ENCODE results near the gene BICC1.

BICC1 gene

DNA sequence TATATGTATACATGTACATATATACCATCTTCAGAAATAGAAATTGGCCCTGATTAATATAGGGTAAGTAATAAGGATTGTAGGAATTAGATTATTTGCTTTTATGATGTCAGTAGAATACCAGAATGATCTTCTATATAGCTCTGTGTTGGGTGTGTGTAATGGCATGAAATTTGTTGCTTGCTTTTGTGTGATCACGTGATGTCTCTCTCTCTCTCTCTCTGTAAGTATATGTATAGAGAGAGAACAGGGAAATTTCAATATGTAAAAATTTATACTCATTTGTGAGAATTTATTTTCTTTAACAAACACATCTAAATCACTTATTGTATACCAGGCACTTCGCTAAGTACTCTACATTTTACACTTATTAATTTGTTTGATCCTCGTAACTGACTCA is 272.7 kb downstream of the BICC1 start:
- DNase-seq = no peak

DNA sequence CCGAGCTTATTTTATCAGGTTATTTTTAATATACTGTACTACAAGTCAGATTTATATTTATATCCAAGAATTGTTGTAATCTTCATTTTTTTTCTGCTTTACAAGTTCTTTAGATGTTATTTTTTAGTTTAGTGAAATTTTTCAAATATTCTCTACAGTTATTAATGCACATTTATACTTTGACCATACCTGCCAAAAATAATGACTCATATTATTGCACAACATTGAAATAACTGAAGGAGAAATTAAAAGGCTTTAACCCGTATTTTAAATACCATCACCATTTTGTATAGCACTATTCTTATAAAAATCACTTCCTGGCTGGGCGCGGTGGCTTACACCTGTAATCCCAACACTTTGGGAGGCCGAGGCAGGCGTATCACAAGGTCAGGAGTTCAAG is 278.5 kb downstream of the BICC1 start:
- no peak for DNase-seq

DNA sequence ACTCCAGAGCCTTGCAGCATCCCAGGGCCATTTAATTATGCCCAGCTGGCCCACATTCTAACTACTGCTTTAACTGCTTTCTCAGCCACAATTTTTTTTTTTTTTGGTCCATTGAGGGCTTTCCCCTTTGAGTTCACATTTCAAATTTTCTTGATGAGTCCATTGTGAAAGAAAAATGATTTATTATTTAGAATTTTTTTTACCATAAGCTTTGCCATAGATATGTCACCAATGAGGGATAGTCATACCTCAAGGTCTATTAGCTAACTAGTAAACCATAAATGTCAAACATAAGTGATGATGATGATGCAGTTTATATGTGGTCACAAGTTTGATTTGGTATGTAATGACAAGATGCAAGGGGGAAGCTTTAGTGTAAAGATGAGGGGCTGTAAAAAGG is 282.9 kb downstream of the BICC1 start:
- DNase-seq = no peak

DNA sequence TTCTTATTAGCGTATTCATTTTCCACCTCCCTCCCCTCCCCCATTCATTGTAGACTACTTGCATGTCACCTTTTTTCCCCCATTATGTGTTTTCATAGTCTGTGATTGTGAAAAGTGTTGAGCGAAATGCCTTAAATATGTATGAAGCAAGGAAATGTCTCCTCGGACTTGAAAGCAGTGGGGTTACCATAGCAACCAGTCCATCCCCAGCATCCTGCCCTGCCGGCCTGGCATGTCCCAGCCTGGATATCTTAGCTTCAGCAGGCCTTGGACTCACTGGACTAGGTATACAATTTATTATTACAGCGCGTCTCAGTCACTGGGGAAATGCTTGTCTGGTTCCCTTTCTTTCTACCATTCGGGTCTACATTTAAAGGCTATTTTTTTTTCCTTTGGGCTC is 283.6 kb downstream of the BICC1 start:
- DNase-seq = no peak

DNA sequence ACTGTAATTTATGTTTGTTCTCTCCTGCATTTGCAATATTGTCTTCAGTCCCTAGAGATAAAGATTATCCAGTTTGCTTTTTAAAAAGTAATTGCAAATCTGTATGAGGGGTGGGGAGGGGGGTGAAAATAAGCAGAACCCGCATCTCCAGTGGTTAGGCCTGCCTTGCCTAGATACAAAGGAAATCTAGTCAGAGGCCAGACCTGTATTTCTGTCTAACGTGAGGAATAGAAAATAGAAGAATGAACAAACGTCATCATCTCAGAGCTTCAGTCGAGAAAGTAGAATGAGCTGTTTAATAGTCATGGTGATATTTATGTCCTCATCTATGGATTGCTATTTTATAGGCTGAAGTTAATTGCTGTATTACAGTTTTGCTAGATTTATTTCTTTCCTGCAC is 284.2 kb downstream of the BICC1 start:
- DNase-seq = no peak

DNA sequence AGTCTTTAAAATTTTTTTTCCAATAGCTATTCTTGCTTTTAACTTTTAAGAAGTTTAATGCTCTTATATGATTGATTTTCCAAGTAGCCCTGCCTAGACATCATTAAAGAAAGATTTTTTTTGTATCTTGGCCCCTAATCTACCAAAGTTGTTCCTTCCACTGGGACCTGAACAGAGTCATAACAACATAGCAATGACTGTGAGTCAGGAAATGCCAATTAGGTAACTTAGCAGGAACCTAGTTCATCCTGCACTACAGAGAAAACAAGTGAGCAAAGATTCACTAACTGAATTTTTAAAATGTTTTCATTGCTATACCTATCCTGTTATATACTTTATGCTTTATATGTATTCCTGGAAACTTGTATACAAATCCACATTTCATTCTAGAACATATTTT is 284.7 kb downstream of the BICC1 start:
- no peak for DNase-seq

DNA sequence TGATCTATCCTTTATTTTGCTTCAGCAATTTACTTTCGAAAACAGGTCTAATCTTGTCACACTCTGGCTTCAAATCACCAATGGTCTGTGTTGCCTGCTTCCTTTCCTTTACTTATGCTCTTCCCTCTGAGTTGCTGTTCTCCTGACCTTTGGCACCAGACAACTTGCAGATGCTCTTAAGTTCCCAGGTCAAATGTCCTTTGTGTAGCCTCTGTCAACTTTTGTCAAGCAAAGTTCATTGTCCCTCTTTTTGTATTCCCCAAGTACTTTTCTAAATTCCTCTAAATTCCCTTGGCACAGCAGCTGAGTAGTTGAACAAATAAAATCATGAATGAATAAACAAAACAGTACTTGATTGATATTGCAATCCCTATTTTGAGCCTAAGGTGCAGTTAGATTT is 289.4 kb downstream of the BICC1 start:
- DNase-seq = no peak

DNA sequence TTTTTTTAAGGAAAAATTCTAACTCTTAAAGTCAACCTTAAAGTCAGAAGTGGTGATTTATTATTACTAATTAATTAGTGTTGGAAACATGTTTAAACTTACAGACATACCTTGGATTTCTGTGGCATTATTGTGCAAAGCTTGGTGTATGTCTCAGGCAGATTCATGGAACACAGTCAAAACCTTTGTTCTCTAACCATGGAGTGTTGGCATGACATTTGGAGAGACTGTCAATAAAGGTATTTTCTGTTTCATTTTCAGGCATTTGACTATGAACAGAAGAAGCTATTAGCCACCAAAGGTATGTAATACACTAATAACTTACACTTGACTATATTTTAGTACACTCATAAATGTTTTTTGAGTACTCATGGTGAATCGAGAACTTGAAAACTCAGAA is 293.7 kb downstream of the BICC1 start:
- no peak for DNase-seq

DNA sequence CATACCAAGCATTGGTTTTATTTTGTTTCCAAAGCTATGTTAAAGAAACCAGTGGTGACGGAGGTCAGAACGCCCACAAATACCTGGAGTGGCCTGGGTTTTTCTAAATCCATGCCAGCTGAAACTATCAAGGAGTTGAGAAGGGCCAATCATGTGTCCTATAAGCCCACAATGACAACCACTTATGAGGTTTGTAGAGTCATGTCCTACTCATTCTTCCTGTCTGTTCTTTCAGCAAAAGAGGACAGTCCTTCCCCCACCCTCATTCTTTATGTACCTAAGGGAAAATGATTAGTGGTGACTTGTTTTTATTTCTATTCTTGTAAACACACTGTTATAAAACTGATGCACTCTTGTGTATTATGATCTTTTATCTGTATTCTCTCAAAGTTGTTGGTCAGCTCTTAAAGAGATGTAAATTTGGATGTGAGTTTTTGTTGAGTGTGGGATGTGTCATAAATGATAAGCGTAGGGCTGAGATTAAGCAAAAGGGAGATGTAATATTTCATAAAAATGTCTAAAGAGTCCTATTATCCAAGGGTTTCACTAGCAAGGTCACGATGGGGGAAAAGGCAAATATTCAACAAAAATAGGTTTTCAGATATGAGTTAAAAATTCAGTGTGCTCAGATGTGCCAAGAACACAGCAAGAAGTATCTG is 294.4 kb downstream of the BICC1 start:
- no peak for DNase-seq

DNA sequence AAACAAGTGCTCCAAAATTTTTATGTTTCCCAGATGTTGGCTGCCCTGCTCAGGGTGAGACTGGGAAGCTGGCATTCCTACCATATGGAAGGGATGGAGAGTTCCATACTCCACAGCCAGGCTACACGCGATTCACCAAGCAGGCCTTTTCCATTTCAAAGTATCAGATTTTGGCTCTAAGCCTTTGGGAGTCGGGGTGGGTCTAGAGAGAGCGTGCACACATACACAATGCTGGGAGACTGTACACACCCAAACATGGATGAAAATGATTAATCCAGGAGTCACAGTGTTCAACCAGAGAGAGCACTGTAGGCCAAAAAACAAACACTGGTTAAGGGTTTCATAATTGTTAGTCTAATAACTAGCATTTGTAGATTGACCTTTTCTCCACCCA is 295.0 kb downstream of the BICC1 start:
- DNase-seq = no peak

DNA sequence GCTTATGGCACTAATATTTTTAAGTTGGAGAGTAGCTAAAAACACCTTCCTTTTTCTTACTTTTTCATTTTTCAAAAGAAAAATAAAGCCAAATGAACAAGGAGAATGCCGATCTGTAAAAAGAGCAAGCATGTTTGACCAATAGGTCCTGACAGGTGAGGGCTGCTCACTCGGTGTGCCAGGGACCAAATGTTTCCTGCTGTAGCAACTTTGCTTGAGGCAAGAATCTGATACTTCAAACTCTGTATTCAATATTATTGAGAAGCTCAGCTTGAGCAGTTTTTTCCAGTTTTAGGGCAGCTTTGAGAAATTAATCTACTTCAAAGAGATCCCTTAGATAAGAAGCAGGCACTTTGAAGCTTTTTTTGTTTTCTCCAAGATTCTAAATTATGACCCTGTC is 298.1 kb downstream of the BICC1 start:
- no peak for DNase-seq

DNA sequence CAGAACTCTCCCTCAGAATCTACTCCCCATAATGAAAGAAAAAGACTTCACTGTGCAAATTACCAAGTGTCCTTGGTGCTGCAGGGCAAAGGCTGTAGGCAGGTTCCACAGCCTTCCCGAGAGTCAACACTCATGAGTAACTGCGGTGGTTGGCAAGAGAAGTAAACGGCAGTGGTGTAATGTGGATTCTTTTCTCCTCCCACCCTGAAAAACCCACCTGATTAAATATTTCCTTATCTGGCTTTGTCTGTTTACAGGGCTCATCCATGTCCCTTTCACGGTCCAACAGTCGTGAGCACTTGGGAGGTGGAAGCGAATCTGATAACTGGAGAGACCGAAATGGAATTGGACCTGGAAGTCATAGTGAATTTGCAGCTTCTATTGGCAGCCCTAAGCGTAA is 300.9 kb downstream of the BICC1 start:
- no peak for DNase-seq

DNA sequence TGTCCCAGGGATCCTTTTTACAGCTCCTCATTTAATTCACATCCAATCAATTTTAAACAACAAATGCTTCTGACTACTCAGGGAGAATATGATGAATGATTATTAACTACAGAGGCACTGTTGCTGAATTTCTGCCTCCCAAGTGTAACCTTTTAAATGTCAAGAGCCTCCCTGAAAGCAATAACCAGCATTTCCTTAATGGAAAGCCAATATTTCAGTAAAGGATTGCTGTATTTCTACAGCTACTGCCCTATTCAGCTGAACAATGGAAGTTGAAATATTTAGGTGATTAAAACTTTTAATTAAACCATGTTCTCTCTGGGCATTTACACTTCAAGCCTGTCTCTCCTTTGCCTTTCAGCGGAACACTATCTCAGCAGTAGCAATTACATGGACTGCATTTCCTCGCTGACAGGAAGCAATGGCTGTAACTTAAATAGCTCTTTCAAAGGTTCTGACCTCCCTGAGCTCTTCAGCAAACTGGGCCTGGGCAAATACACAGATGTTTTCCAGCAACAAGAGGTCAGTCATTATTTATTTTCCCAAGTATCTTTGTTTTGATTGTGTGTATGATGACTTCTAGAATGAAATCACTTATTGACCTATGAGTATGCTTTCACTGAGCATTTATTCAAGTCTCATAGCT is 304.7 kb downstream of the BICC1 start:
- DNase-seq = no peak

DNA sequence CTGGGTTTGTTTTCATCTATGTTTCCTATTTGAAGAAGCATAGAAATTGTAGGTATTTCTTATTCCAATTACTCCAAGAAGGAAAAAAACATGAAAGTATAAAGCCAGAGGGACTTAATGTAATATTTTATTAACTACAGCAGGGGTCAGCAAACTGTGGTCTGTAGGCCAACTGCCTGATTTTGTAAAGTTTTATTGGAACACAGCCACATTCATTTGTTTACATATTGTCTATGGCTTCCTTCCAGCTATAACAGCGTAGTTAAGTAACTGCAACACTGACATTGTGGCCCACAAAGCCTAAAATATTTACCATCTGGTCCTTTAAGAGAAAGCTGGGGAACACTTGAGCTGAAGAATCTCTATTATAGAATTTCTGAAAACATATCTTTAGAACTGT is 306.2 kb downstream of the BICC1 start:
- DNase-seq = no peak

DNA sequence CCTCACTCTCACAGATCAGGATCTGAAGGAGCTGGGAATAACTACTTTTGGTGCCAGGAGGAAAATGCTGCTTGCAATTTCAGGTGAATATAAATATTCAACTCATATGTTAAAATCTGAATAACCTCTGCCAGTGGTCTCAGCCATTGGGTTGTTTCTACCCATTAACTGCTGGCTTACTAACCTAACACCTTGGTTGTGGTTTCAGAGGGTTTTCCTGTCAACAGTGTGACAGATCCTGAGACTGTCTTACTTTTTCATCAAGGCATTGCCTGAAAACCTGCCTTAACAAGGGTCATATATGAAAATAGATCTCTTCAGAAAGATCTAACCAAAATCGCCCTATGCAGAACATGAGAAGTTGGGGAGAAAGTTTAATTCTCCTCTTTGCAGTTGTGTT is 307.7 kb downstream of the BICC1 start:
- no peak for DNase-seq

DNA sequence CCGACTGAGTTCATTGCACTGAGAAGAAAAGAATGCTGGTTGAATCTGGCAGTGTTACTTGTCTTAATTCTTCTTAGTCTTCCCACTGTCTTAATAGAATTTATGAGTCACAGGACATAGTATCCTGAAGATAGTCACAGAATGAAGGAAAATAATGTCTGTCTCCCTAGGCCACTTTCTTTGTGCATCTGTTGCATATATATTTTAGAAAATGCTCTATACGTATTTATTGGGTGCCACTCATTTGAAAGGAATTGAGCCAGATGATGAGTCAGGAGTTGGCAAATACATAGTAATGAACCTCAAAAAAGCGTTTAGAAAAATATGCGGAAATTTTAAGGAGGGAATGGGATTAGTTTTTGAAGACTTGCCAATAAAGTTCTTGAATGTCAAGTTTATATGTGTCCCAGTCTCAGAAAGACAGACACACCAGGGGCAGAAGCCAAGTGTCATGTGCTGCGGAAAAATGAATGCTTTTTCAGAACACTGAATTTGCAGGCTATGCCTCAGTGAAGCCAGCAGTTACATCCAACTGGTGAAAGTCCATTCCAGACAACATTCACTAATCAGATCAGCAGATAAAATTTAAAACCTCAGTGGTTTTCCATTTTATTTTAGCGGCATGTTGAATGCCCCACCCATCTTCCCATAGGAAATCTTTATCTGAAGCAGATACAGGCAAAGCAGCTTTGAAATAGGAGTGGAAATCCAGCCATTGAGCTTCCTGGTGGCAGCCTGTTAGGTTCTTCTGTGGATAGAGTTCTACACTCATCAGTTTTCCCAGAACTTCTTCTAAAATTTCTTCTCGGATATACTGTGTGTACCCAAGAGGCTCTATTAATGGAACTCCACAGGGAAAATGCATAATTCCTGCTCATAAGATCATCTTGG is 308.4 kb downstream of the BICC1 start:
- DNase-seq = no peak

DNA sequence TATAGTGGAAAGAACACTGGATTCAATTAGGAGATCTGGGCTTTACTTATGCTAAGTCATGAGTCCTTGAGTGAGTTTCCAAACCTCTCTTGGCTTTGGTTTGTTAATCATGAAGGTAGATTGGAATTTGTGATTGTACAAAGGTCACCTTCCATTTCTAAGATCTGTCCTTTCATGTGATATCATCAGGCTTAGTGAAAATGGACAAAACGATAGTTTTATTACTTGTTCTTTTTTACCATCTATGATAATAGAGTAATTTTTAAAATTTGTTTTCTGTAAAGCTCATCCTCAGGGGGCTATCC is 309.0 kb downstream of the BICC1 start:
- DNase-seq = no peak

DNA sequence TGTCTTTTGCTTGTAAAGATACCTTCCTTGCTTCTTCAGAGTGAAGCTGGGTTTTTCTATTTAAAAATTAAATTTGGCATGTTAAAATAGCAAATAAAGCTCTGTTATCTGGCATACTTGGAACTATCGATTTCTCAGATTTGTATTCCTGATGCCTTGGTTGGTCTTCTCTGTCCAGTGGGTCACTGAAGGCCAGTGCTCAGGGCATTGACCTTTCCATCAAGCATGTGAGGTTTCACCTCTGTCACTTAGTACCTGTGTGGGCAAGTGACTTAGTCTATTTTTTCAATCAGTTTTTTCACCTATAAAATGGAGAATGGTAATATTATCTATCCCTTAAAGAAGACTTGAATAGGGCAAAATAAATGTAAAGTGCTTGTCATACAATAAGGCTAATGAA is 311.3 kb downstream of the BICC1 start:
- DNase-seq = no peak

DNA sequence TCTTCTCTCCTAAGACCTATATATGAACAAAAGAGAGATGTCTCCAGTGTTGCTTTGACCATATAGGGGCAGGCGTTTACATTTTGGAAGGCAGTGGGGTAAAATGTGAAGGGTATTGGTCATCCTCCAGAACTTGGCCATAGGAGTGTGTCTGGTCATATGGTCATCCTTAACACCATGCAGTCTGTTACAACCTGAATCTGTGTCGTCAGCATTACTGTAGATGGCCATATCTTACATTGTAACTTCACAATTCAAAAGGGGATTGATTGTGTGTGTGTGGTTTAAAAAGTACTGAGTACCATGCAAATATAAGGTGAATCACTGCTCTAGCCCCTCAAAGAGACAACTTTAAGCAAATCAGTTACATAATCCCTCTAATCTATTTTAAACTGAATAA is 311.7 kb downstream of the BICC1 start:
- no peak for DNase-seq

DNA sequence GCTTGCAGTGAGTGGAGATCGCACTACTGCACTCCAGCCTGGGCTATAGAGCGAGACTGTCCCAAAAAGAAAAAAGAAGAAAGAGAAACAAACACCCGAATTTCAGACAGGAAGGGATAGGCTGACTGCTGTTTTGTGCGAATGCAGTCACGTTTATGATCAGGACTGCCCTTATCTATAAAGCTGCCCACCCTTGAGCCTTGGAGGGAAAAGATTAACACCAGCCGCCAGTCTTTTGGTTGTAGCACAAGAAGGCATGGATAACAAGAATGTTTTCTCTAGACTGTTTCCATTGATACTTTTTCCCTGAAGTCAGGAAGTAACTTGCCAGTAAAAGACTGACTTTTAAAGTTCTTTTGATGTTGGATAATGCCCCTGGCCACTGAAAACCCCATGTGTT is 314.0 kb downstream of the BICC1 start:
- DNase-seq = no peak

DNA sequence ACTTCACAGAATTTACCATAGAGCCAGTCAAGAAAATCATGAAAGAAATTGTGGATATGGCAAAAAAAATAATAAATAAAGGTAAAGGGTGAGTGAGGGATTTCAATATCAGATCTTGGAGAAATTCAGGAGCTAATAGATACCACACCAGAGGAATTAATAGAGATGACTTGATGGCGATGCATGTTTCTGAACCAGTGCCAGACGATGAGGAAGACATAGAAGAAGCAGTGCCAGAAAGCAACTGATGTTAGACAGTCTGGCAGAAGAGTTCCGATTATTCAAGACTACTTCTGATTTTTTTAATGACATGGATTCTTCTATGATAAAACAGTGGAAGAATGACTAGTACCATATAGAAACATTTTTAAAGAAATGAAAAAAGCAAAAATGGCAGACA is 314.7 kb downstream of the BICC1 start:
- no peak for DNase-seq

DNA sequence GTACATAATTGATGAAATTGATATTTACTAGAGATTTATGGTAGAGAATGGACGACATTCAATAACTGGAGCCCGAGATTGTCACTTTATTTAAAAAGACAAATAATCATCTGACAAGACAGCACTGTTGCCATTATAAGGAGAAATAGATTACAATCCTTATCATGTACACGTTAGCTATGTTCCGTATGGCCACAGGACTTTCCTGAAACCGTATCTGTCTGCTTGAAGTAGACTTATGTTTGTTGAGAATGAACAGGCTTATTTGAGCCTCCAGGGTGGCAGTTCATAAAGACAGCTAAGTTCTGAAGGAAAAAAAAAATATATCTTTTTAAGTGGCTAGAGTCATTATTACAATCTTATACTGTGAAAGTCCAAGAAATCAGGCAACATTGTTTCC is 317.2 kb downstream of the BICC1 start:
- DNase-seq = no peak

DNA sequence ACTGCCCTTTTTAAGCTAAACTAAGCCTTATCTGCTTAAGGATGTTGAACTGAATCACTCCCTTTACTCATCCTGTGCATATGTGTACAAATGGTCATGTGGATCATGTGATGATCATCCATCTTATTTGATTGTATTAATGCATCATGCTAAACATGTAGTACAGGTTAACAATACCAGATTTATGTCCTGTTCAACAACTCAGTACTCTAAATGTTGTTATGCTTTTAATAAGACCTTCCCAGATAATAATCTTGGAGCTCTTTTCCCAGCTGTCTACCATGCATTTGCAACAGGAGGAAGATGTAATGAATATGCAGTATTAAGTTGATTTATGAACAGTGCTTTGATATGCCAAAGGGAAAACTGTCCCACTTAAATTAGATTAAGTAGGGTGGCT is 318.0 kb downstream of the BICC1 start:
- DNase-seq = no peak

Measured in effector CD8-positive, alpha-beta T cell (primary cell).